ENCODE results near the gene NIPAL4. TPM values are rescaled to one million over a fixed set of nuclear protein-coding genes. Genes with fewer than 3 reads are reported as not detected.

Gene NIPAL4
- total RNA-seq, 1 experiment from 2014 or later, result not detected

DNA sequence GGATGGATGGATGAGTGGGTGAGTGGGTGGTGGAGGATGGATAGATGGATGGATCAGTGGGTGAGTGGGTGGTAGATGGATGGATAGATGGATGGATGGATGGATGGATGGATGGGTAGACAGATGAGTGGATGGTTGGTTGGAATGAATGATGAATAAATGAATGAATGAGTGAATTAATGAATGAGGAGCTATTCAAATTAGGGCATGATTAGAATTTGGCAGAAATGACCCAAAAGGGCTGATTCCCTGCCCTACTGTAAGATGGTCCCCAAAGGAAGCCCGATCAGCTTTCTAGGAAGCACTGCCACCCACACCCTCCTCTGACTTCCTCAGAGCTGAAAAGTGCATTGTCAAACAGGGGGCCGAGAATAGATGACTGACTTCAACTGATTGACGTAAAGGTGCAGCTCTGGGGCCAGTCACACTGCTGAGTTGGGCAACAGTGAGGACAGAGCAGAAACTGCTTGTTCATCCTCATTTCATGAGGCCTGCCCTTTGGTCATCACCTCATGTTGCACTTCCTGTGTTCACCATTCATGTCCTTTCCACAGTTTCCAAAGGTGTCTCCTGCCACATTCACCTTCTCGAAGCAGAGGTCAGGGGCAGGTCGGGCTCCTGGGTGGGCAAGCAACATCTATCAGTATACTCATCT is 34.3 kb downstream of the NIPAL4 start:
- no CpG with 5 or more reads among the region's 5 CpGs for WGBS (ENCODE audit: extremely low coverage, insufficient read length, low lambda C conversion rate)
- no peak overlapping the region for H2BK12ac ChIP-seq (ENCODE audit: insufficient read length, low read depth, low read length)
- H3T11ph ChIP-seq (ENCODE audit: low read length), result no peak overlapping the region
- no peaks in the 10 kb centered on the region for H3K4me1 Mint-ChIP-seq
- H3K23ac ChIP-seq (ENCODE audit: insufficient read length, low read depth, low read length), result no peak overlapping the region
- H3K27ac ChIP-seq (ENCODE audit: insufficient read length, low read depth, low read length), result no peak overlapping the region
- no peak overlapping the region for H4K8ac ChIP-seq (replicated peaks; ENCODE audit: insufficient read length, low read depth, low read length)
- H3K4ac ChIP-seq (ENCODE audit: low read depth, low read length), result no peak overlapping the region
- no peak for DNase-seq
- no peaks in the 10 kb centered on the region for H3K79me2 ChIP-seq (ENCODE audit: insufficient read depth, low read length)
- H4K20me1 ChIP-seq (ENCODE audit: control insufficient read depth, insufficient read depth, insufficient read length), result no peaks in the 10 kb centered on the region
- TF ChIP-seq, protein P1, sequence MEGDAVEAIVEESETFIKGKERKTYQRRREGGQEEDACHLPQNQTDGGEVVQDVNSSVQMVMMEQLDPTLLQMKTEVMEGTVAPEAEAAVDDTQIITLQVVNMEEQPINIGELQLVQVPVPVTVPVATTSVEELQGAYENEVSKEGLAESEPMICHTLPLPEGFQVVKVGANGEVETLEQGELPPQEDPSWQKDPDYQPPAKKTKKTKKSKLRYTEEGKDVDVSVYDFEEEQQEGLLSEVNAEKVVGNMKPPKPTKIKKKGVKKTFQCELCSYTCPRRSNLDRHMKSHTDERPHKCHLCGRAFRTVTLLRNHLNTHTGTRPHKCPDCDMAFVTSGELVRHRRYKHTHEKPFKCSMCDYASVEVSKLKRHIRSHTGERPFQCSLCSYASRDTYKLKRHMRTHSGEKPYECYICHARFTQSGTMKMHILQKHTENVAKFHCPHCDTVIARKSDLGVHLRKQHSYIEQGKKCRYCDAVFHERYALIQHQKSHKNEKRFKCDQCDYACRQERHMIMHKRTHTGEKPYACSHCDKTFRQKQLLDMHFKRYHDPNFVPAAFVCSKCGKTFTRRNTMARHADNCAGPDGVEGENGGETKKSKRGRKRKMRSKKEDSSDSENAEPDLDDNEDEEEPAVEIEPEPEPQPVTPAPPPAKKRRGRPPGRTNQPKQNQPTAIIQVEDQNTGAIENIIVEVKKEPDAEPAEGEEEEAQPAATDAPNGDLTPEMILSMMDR (conservative IDR thresholded peaks at IDR 0.05), result no peak
- no peak overlapping the region for H3K4me3 Mint-ChIP-seq
- no peak overlapping the region for H2BK20ac ChIP-seq (ENCODE audit: low read depth, low read length, poor library complexity, severe bottlenecking)
- no peak overlapping the region for H3K18ac ChIP-seq (ENCODE audit: insufficient read length, low read depth, low read length)
- H3K9me3 Mint-ChIP-seq, result no peaks in the 10 kb centered on the region
- no peak overlapping the region for H3K14ac ChIP-seq (ENCODE audit: insufficient read depth, low read length)
- no peak overlapping the region for H2BK120ac ChIP-seq (ENCODE audit: low read depth, low read length, poor library complexity, severe bottlenecking)
- peaks cover 0 to 7% (median 5%) of the 10 kb centered on the region in 3 experiments; a peak in 4 of 7 replicates for H3K36me3 Mint-ChIP-seq (ENCODE audit: insufficient read depth in 1 of 3, low read depth in 3 of 3)
- H3K56ac ChIP-seq (ENCODE audit: insufficient read length, low read depth, low read length), result no peak overlapping the region
- no peak overlapping the region for H4K91ac ChIP-seq (ENCODE audit: insufficient read length, low read depth, low read length)
- no peaks in the 10 kb centered on the region for H3K79me1 ChIP-seq (ENCODE audit: insufficient read depth, low read depth, low read length, poor library complexity, severe bottlenecking)
- no peak overlapping the region for H3K4me2 ChIP-seq (ENCODE audit: insufficient read depth, insufficient read length, low read length)
- H3K27me3 ChIP-seq (ENCODE audit: insufficient read depth, low read length), result no peaks in the 10 kb centered on the region
- no peaks in the 10 kb centered on the region for H3K23me2 ChIP-seq (ENCODE audit: insufficient read length, low read depth, low read length, poor library complexity, severe bottlenecking)
- H3K27me3 Mint-ChIP-seq (ENCODE audit: low read depth), result no peaks in the 10 kb centered on the region
- peak overlapping the region in 1 of 3 experiments; percentile 1; a peak in 1 of 7 replicates for H3K27ac Mint-ChIP-seq
- no peak overlapping the region for H2AFZ ChIP-seq (ENCODE audit: low read length)
- H4K5ac ChIP-seq (ENCODE audit: insufficient read length, low read depth, low read length), result no peak overlapping the region
- no peaks in the 10 kb centered on the region for H3K9me3 ChIP-seq (ENCODE audit: control insufficient read depth, low read depth, low read length)
- H3K9ac ChIP-seq (ENCODE audit: extremely low read depth, insufficient read length, low read length), result no peak overlapping the region
- no peak overlapping the region for H2BK5ac ChIP-seq (ENCODE audit: insufficient read length, low read length)
- no peaks in the 10 kb centered on the region for H3K4me1 ChIP-seq (ENCODE audit: insufficient read depth, low read length)
- no peak overlapping the region for H2AK5ac ChIP-seq (ENCODE audit: insufficient read length, low read length)
- no peak overlapping the region for H2BK15ac ChIP-seq (ENCODE audit: low read depth, low read length)
